T-cell (primary cell): ENCODE measurements around the gene THPO. TPM values are rescaled to one million over a fixed set of nuclear protein-coding genes. Genes with fewer than 3 reads are reported as not detected.

Experiments used
- ATAC-seq, 4 experiments: fragments of 200-7000 bp in 3 of 4; fragments of 150-1000 bp in 1 of 4; cut with Tn5 transposase; replicated peaks in 1 of 4; 1 replicate in 3 of 4; 2 replicates in 1 of 4; pipeline ENCODE4 v1.10.0; 2021; ENCODE audit warnings: moderate library complexity in 3 of 4, mild to moderate bottlenecking in 2 of 4, moderate number of reproducible peaks in 1 of 4
- CTCF ChIA-PET, 2 donors: fragments of 300-600 bp; sonication (Branson Sonifier 250); formaldehyde crosslinking; loops; one replicate each; lab custom pipeline; 2022; ENCODE audit warnings: antibody characterized with exemption in 2 of 2; lab: Charles Lee
- POLR2A ChIA-PET, 2 donors: fragments of 300-600 bp; sonication (Branson Sonifier 250); formaldehyde crosslinking; loops; one replicate each; lab custom pipeline; 2022; ENCODE audit warnings: antibody characterized with exemption in 2 of 2; lab: Charles Lee
- DNase-seq, 35 experiments: peaks; one replicate each; pipeline versions ENCODE4 v3.0.0 to v3.0.0-alpha.2; 2013 to 2023
- H3K27ac ChIP-seq: one replicate; pipeline ENCODE4 v1.5.1; 2013; ENCODE audit warnings: low read length
- H3K27me3 ChIP-seq, 2 experiments: replicated peaks in 1 of 2; 1 replicate in 1 of 2; 2 replicates in 1 of 2; pipeline versions ENCODE4 v1.6.1 to v1.7.0; 2013; ENCODE audit warnings: low read length in 1 of 2, mixed read lengths in 1 of 2; ENCODE audit not compliant: control insufficient read depth in 2 of 2, insufficient read depth in 2 of 2; ENCODE audit errors: extremely low read depth in 1 of 2
- H3K36me3 ChIP-seq, 2 donors: 1 replicate in 1 of 2; 2 replicates in 1 of 2; pipeline versions ENCODE4 v1.6.1 to v1.7.0; 2013; ENCODE audit warnings: low read length in 1 of 2; ENCODE audit not compliant: control insufficient read depth in 2 of 2, insufficient read depth in 1 of 2; ENCODE audit errors: extremely low read depth in 1 of 2
- H3K4me1 ChIP-seq, 2 experiments: 1 replicate in 1 of 2; 2 replicates in 1 of 2; pipeline versions ENCODE4 v1.6.1 to v1.7.0; 2013; ENCODE audit warnings: low read length in 2 of 2, mixed read lengths in 1 of 2; ENCODE audit not compliant: insufficient read depth in 2 of 2, control insufficient read depth in 1 of 2; ENCODE audit errors: extremely low read depth in 1 of 2
- H3K4me3 ChIP-seq, 2 donors: 1 replicate in 1 of 2; 2 replicates in 1 of 2; pipeline versions ENCODE4 v1.5.1 to v1.7.0; 2013; ENCODE audit warnings: mild to moderate bottlenecking in 2 of 2, low read length in 1 of 2, moderate library complexity in 1 of 2; ENCODE audit not compliant: control insufficient read depth in 1 of 2; ENCODE audit errors: extremely low read depth in 1 of 2
- H3K9me3 ChIP-seq: 2 replicates; pipeline ENCODE4 v1.7.0; 2013
- H3K27ac Mint-ChIP-seq, 2 donors: one replicate each; pipeline ENCODE4 v1.8.0; 2020 to 2021; ENCODE audit warnings: mild to moderate bottlenecking in 2 of 2, mixed read lengths in 2 of 2
- H3K27me3 Mint-ChIP-seq, 2 donors: one replicate each; pipeline ENCODE4 v1.8.0; 2021 to 2022; ENCODE audit warnings: mixed read lengths in 2 of 2
- H3K36me3 Mint-ChIP-seq: one replicate; pipeline ENCODE4 v1.8.0; 2021; ENCODE audit warnings: mixed read lengths
- H3K4me1 Mint-ChIP-seq, 3 donors: one replicate each; pipeline ENCODE4 v1.8.0; 2020 to 2022; ENCODE audit warnings: mixed read lengths in 3 of 3, mild to moderate bottlenecking in 1 of 3
- H3K4me3 Mint-ChIP-seq, 3 donors: one replicate each; pipeline ENCODE4 v1.8.0; 2020 to 2022; ENCODE audit warnings: mild to moderate bottlenecking in 3 of 3, mixed read lengths in 3 of 3, moderate library complexity in 3 of 3
- H3K9me3 Mint-ChIP-seq, 3 donors: one replicate each; pipeline ENCODE4 v1.8.0; 2020 to 2022; ENCODE audit warnings: mixed read lengths in 3 of 3
- WGBS: methylation state at CpG from one replicate; pipeline ENCODE4 v1.1.5; 2013; ENCODE audit warnings: missing lambda C conversion rate; ENCODE audit not compliant: insufficient coverage; 5-methylcytosine and 5-hydroxymethylcytosine counted together
- total RNA-seq, 35 experiments: library from RNA in 6 of 35; stranded (reverse) in 6 of 35; fragments of 120-200 nt in 1 of 35; gene quantifications; one replicate each; pipeline versions ENCODE4 v1.2.1 to v1.2.4 and lab custom pipeline; 2013 to 2026

The THPO gene
- total RNA-seq, 5 donors from 2014 or later (not counting 1 experiment from before 2014, with no cell fraction given), result not detected

- ATAC-seq, result no peak
Measured at GRCh38 chr3:184414418-184415202, 36.6 kb upstream of the THPO start.

GRCh38 chr3:184409946-184410500, 32.0 kb upstream of the THPO start:
- Histone ChIP-seq H3K9me3 (no peaks in the 10 kb centered on the region), H3K4me3 (no peak overlapping the region), H3K36me3 (no peaks in the 10 kb centered on the region), H3K4me1 (no peaks in the 10 kb centered on the region), H3K27ac (no peak overlapping the region), H3K27me3 (peaks cover 0 to 9% of the 10 kb centered on the region in 2 experiments)
- POLR2A ChIA-PET, result no interaction called here
- ATAC-seq (no peak), DNase-seq (no peak)
- H3K27ac Mint-ChIP-seq, result no peak overlapping the region
- no peaks in the 10 kb centered on the region for H3K9me3 Mint-ChIP-seq
- H3K27me3 Mint-ChIP-seq, result peaks cover 0 to 11% of the 10 kb centered on the region in 2 donors
- H3K4me3 Mint-ChIP-seq, result no peak overlapping the region
- WGBS, result 76% methylated on average over 4 of the region's 12 CpGs
- CTCF ChIA-PET, result no interaction called here
- no peaks in the 10 kb centered on the region for H3K36me3 Mint-ChIP-seq
- no peaks in the 10 kb centered on the region for H3K4me1 Mint-ChIP-seq

More at GRCh38 chr3:184414418-184415202, 36.6 kb upstream of the THPO start:
- no peaks in the 10 kb centered on the region for H3K36me3 ChIP-seq
- H3K4me3 ChIP-seq, result no peak overlapping the region
- CTCF ChIA-PET, result interaction anchor here (0.7 to 1.2 kb wide), 2 partner anchors 127 to 136 kb away, joined by 3 to 4 read pairs; no protein-coding TSS in a partner anchor
- DNase-seq, result no peak
- H3K9me3 ChIP-seq, result no peaks in the 10 kb centered on the region
- H3K27ac Mint-ChIP-seq, result no peak overlapping the region
- no peak overlapping the region for H3K27ac ChIP-seq
- peaks cover 0 to 4% of the 10 kb centered on the region in 2 donors for H3K27me3 Mint-ChIP-seq
- POLR2A ChIA-PET, result interaction anchor here in 1 of 2 donors (0.6 kb wide), 1 partner anchor 462 kb away, joined by 5 read pairs; no protein-coding TSS in a partner anchor
- H3K4me3 Mint-ChIP-seq, result no peak overlapping the region
- H3K27me3 ChIP-seq, result peaks cover 0 to 12% of the 10 kb centered on the region in 2 experiments
- no peaks in the 10 kb centered on the region for H3K9me3 Mint-ChIP-seq
- 79% methylated on average over 8 of the region's 16 CpGs for WGBS
- H3K4me1 ChIP-seq, result peaks cover 0 to 3% of the 10 kb centered on the region in 2 experiments
- no peaks in the 10 kb centered on the region for H3K4me1 Mint-ChIP-seq
- H3K36me3 Mint-ChIP-seq, result no peaks in the 10 kb centered on the region

GRCh38 chr3:184409331-184409926, 31.4 kb upstream of the THPO start:
- Mint-ChIP-seq H3K9me3 (no peaks in the 10 kb centered on the region), H3K36me3 (no peaks in the 10 kb centered on the region), H3K27ac (no peak overlapping the region), H3K4me1 (no peaks in the 10 kb centered on the region), H3K4me3 (no peak overlapping the region), H3K27me3 (peaks cover 0 to 11% of the 10 kb centered on the region in 2 donors)
- no peaks in the 10 kb centered on the region for H3K4me1 ChIP-seq
- DNase-seq (no peak), ATAC-seq (no peak)
- H3K27ac ChIP-seq, result no peak overlapping the region
- H3K4me3 ChIP-seq, result no peak overlapping the region
- WGBS, result 77% methylated on average over 7 of the region's 8 CpGs
- POLR2A ChIA-PET, result no interaction called here
- no peaks in the 10 kb centered on the region for H3K36me3 ChIP-seq
- CTCF ChIA-PET, result interaction anchor here in 1 of 2 donors (0.7 kb wide), 1 partner anchor 412 kb away, joined by 4 read pairs; no protein-coding TSS in a partner anchor
- H3K9me3 ChIP-seq, result no peaks in the 10 kb centered on the region
- H3K27me3 ChIP-seq, result peaks cover 0 to 9% of the 10 kb centered on the region in 2 experiments

DNA sequence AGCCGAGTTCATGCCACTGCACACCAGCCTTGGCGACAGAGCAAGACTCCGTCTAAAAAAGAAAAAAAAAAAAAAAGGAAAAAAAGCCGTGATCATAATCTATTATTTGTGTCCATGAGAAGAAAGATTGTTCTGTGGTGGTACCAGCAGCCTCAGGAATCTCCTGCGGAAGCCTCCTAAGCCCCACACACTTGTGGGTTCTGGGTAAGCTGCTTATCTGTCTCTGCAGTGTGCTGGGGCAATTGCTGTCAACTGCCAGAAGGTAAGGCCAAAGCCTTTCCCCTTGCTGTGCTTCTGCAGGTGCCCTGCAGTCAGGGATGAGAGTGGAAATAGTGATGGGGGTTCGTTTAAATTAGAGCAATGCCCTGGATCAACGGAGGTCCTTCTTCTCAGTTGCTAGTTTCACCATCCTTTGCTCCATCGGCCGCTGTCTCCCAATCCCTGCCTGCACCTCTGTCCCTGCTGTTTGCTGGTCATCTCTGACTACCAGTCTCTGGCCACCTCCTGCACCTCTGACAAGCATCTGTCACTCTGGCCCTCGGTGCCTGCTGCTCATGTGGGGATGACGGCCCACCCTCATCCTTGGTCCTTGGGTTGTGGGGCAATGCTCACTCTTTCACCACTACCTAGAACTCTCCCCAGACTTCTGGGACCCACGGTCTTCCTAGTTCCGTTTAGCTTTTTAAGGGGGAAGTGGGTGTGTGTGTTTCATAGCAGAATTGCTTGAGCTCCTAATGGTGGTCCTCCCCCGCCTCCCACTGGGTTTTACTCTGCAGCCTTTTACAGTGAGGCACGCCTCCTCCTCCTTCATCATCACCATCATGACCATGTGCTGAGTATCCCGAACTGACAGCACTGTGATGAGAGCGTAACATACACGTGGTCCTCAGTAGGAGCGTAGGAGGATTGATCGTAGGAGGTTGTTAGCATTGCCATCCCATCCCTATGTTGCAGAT, 27.3 kb upstream of the THPO start:
- DNase-seq (no peak), ATAC-seq (no peak)
- Mint-ChIP-seq H3K4me1 (no peaks in the 10 kb centered on the region), H3K27ac (no peak overlapping the region), H3K9me3 (no peaks in the 10 kb centered on the region), H3K27me3 (peaks cover 13 to 24% of the 10 kb centered on the region in 2 donors), H3K4me3 (no peak overlapping the region), H3K36me3 (no peaks in the 10 kb centered on the region)
- Histone ChIP-seq H3K4me3 (no peak overlapping the region), H3K27ac (no peak overlapping the region), H3K9me3 (no peaks in the 10 kb centered on the region), H3K36me3 (no peaks in the 10 kb centered on the region), H3K27me3 (peaks cover 0 to 17% of the 10 kb centered on the region in 2 experiments), H3K4me1 (no peaks in the 10 kb centered on the region)
- 75% methylated on average over 8 of the region's 20 CpGs for WGBS
- POLR2A ChIA-PET, result interaction anchor here in 1 of 2 donors (0.5 kb wide), 1 partner anchor 13 kb away, joined by 6 read pairs; no protein-coding TSS in a partner anchor
- CTCF ChIA-PET, result no interaction called here

DNA sequence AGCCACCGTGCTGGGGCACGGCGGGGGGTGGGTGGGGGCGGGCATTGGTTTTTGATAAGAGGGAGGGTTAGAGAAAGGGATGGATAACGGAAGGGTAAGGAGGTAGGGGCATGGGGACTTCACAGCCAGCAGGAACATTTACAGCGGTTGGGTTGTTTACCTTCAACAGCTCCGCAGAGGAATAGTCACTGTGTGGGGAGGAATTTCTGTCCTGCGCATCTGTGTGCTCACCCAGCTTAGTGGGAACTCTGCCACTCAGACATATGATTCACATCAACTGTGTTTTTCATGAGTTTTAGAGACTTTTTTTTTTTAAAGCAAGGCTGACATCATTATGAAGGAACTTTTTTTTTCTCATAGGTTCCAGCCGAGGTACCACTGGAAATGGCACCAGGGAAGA, 21.4 kb upstream of the THPO start:
- Mint-ChIP-seq H3K4me3 (no peak overlapping the region), H3K9me3 (no peaks in the 10 kb centered on the region), H3K27me3 (peaks cover 17 to 30% of the 10 kb centered on the region in 2 donors), H3K36me3 (no peaks in the 10 kb centered on the region), H3K4me1 (no peaks in the 10 kb centered on the region), H3K27ac (no peak overlapping the region)
- ATAC-seq (no peak), DNase-seq (no peak)
- H3K4me3 ChIP-seq, result no peak overlapping the region
- no peaks in the 10 kb centered on the region for H3K9me3 ChIP-seq
- H3K27ac ChIP-seq, result no peak overlapping the region
- no peaks in the 10 kb centered on the region for H3K36me3 ChIP-seq
- H3K4me1 ChIP-seq, result no peaks in the 10 kb centered on the region
- ChIA-PET POLR2A (no interaction called here), CTCF (interaction anchor here in 1 of 2 donors (0.7 kb wide), 1 partner anchor 142 kb away, joined by 10 read pairs; no protein-coding TSS in a partner anchor)
- H3K27me3 ChIP-seq, result peaks cover 2 to 17% of the 10 kb centered on the region in 2 experiments
- 67% methylated on average over 1 of the region's 9 CpGs for WGBS
